KMS-11 (cell line): ENCODE data around the gene CGRRF1.

Experiments used
- H2AFZ ChIP-seq: fragments of 200-600 bp; sonication (generic); 2 replicates; pipeline ENCODE4 v1.6.1; 2016; ENCODE audit warnings: antibody characterized with exemption, mixed run types, low read depth
- H3K27ac ChIP-seq: fragments of 200-600 bp; sonication (generic); 2 replicates; pipeline ENCODE4 v1.6.1; 2016; ENCODE audit warnings: mild to moderate bottlenecking, mixed run types
- H3K27me3 ChIP-seq: fragments of 200-600 bp; sonication (generic); 2 replicates; pipeline ENCODE4 v1.6.1; 2017; ENCODE audit warnings: mild to moderate bottlenecking, low read depth, mixed run types, moderate library complexity; ENCODE audit not compliant: insufficient read depth
- H3K36me3 ChIP-seq: fragments of 200-600 bp; sonication (generic); 2 replicates; pipeline ENCODE4 v1.6.1; 2017; ENCODE audit warnings: mild to moderate bottlenecking, mixed run types; ENCODE audit not compliant: insufficient read depth
- H3K4me1 ChIP-seq: fragments of 200-600 bp; sonication (generic); 2 replicates; pipeline ENCODE4 v1.6.1; 2016; ENCODE audit warnings: mild to moderate bottlenecking, low read depth, mixed run types; ENCODE audit not compliant: poor library complexity, severe bottlenecking
- H3K4me2 ChIP-seq: fragments of 200-600 bp; sonication (generic); 2 replicates; pipeline ENCODE4 v1.7.0; 2016; ENCODE audit warnings: mild to moderate bottlenecking, mixed run types
- H3K4me3 ChIP-seq: fragments of 200-600 bp; sonication (generic); IDR thresholded peaks from 2 replicates; pipeline ENCODE4 v1.6.1; 2017; ENCODE audit warnings: low read depth, low read length, mixed read lengths; ENCODE audit not compliant: insufficient read depth
- H3K79me2 ChIP-seq: fragments of 200-600 bp; sonication (generic); 2 replicates; pipeline ENCODE4 v1.6.1; 2016; ENCODE audit warnings: low read depth, mixed run types; ENCODE audit not compliant: insufficient read depth
- H3K9ac ChIP-seq: fragments of 200-600 bp; sonication (generic); 2 replicates; pipeline ENCODE4 v1.6.1; 2016; ENCODE audit warnings: mild to moderate bottlenecking, mixed run types
- H4K20me1 ChIP-seq: fragments of 200-600 bp; sonication (generic); 2 replicates; pipeline ENCODE4 v1.6.1; 2016; ENCODE audit warnings: mild to moderate bottlenecking, mixed run types; ENCODE audit not compliant: insufficient read depth
- TF ChIP-seq, protein P1 (sequence below): fragments of 200-600 bp; sonication (generic); conservative IDR thresholded peaks from 2 replicates; pipeline ENCODE4 v1.6.1; 2017; ENCODE audit warnings: low read depth, mild to moderate bottlenecking, antibody characterized with exemption, low read length, moderate library complexity, mixed read lengths

Gene CGRRF1

DNA sequence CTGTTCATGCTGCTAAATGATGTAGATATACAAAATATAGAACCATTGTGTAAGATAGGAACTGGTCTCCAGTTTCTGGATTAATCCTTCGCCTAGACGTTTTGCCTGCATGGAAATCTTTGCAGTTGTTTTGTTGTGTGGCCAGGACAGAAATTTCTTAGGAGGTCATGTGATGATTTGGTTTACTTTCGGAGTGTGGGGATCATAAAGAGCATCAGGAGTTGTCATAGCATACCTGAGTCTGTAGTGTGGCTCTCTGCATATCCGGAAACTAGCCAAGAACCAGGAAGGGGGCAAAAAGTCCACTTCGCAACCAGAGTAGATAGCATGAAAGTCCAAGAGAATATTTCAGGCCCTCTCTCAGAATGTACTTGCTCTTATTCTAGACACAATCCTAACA is 60.3 kb downstream of the CGRRF1 start:
- Histone ChIP-seq H3K79me2 (no peaks in the 10 kb centered on the region), H3K27me3 (no peaks in the 10 kb centered on the region), H3K4me3 (no peak overlapping the region), H3K4me1 (no peaks in the 10 kb centered on the region), H4K20me1 (no peaks in the 10 kb centered on the region), H3K36me3 (no peaks in the 10 kb centered on the region), H3K4me2 (no peak overlapping the region), H3K9ac (no peak overlapping the region), H3K27ac (no peak overlapping the region), H2AFZ (no peak overlapping the region)
- TF ChIP-seq, protein P1, sequence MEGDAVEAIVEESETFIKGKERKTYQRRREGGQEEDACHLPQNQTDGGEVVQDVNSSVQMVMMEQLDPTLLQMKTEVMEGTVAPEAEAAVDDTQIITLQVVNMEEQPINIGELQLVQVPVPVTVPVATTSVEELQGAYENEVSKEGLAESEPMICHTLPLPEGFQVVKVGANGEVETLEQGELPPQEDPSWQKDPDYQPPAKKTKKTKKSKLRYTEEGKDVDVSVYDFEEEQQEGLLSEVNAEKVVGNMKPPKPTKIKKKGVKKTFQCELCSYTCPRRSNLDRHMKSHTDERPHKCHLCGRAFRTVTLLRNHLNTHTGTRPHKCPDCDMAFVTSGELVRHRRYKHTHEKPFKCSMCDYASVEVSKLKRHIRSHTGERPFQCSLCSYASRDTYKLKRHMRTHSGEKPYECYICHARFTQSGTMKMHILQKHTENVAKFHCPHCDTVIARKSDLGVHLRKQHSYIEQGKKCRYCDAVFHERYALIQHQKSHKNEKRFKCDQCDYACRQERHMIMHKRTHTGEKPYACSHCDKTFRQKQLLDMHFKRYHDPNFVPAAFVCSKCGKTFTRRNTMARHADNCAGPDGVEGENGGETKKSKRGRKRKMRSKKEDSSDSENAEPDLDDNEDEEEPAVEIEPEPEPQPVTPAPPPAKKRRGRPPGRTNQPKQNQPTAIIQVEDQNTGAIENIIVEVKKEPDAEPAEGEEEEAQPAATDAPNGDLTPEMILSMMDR: no peak

DNA sequence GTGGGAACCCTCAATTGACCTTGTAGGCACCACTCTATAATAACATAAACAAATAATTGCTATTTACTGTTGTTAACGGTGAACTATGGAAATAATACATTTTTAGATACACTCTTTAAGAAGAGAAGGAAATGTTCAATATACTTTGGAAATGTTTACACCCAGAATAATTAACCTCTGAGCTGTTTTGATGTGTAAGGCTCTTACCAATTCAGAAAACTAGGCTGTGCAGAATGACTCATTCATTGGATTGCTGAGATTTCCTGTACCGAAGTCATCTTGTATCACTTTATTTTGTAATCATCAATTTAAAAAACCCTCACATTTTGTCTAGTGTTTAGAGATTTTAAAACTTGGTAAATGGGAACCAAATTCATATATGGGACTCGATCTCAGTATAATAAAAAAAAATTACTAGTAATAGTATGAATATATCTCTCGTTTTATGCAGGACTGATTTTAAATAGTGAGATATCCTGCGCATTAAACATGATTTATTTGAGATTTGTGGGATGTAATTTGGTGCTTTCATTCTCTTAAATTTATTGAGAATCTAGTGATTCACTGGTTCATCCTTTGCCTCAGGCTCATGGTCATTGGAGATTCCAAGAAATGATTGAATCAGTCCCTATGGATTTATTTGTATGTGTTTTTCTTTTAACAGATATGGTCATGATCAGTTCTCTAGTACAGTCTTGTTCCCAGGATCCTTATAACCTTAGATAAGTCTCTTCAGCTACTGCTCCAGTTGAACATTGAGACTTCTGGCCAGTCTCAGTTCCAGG is 61.1 kb downstream of the CGRRF1 start:
- TF ChIP-seq, protein P1: no peak
- no peaks in the 10 kb centered on the region for H4K20me1 ChIP-seq
- H3K27me3 ChIP-seq: no peaks in the 10 kb centered on the region
- H3K27ac ChIP-seq: no peak overlapping the region
- no peak overlapping the region for H3K4me3 ChIP-seq
- H3K4me2 ChIP-seq: no peak overlapping the region
- no peaks in the 10 kb centered on the region for H3K4me1 ChIP-seq
- no peaks in the 10 kb centered on the region for H3K36me3 ChIP-seq
- H3K9ac ChIP-seq: no peak overlapping the region
- H3K79me2 ChIP-seq: no peaks in the 10 kb centered on the region
- no peak overlapping the region for H2AFZ ChIP-seq

DNA sequence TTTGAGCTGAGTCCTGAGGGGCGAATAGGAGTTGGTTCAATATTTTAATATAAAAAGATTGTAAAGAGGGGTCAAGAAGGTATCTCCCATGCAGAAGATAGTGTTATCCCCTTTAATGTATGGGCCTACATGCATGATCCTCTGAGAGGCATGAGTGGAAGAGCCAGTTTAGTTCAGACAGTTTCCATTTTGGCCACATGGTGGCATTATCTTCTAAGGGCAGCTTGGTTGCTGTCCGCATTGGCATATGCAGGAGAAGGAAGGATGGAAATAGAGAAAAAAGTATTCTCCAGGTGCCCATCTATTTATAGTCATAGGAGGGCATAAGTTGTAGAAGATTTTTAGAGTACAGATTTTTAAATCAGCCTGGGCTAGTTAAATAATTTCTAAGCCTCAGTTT is 62.6 kb downstream of the CGRRF1 start:
- no peaks in the 10 kb centered on the region for H3K27me3 ChIP-seq
- H3K27ac ChIP-seq: no peak overlapping the region
- no peaks in the 10 kb centered on the region for H3K79me2 ChIP-seq
- no peak overlapping the region for H2AFZ ChIP-seq
- H3K4me2 ChIP-seq: no peak overlapping the region
- no peak overlapping the region for H3K4me3 ChIP-seq
- H4K20me1 ChIP-seq: no peaks in the 10 kb centered on the region
- no peaks in the 10 kb centered on the region for H3K4me1 ChIP-seq
- H3K9ac ChIP-seq: no peak overlapping the region
- TF ChIP-seq, protein P1: peak; percentile 57
- H3K36me3 ChIP-seq: no peaks in the 10 kb centered on the region

DNA sequence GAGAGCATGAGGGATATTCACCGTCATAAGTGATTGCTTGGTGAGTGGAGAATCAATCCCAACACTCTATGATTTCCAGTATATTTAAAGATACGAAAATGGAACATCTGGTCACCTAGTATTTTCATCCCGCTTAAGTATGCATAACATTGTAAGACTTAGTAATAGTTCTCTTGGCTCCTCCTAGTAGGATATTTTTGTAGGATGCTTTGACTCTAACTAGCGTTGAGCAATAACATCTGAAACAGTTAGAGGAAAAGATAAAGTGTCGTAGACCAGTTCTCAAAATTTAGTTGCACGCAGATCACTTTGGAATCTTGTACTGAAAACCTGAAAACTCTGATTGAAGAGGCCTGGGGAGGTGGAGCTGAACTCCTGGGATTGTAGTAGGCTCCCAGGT is 64.8 kb downstream of the CGRRF1 start:
- no peaks in the 10 kb centered on the region for H3K4me1 ChIP-seq
- H3K79me2 ChIP-seq: no peaks in the 10 kb centered on the region
- H3K4me2 ChIP-seq: no peak overlapping the region
- no peaks in the 10 kb centered on the region for H4K20me1 ChIP-seq
- TF ChIP-seq, protein P1: no peak
- H3K4me3 ChIP-seq: no peak overlapping the region
- no peaks in the 10 kb centered on the region for H3K27me3 ChIP-seq
- no peak overlapping the region for H3K9ac ChIP-seq
- no peak overlapping the region for H3K27ac ChIP-seq
- H3K36me3 ChIP-seq: no peaks in the 10 kb centered on the region
- no peak overlapping the region for H2AFZ ChIP-seq
